ENCODE data around the gene CAMTA1. TPM values are rescaled to one million over a fixed set of nuclear protein-coding genes. Genes with fewer than 3 reads are reported as not detected.
"Not testable (repeated sequence)": the region's sequence is repeated elsewhere in the genome, so short reads cannot be mapped to it uniquely, and the experiment has no call there.

CAMTA1 gene
- total and polyA plus RNA-seq, 4 donors: 78.7 to 438 (median 173) TPM

DNA sequence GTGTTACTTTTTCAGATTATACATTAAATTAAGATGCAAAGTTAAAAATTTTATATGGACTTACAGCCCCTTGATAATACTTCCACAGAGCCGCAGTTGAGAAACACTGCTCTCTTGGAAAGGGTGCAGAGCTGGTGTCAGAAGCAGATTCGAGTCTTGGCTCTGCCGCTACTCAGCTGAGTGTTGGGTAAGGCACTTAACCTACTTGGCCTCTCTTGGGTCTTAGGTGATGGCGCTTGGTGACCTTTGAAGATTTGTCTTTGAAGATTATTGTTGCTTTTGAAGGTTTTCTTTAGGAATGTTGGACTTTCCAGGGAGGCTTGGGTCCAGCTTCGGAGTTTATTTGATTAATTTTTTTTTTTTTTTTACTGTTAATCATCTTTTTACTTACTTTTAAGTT lies 48.5 kb downstream of the CAMTA1 start:
- WGBS, 2 donors: 84 to 87% methylated on average over 5 of the region's 5 CpGs
- H3K27ac ChIP-seq (ENCODE audit: low read depth in 1 of 2, low read length in 2 of 2): no peak overlapping the region
- no peak for DNase-seq
- no peak for ATAC-seq (ENCODE audit: low FRiP score)
- H3K9me3 ChIP-seq (ENCODE audit: control insufficient read depth, low read length): no peaks in the 10 kb centered on the region
- no peaks in the 10 kb centered on the region for H3K27me3 ChIP-seq (ENCODE audit: control insufficient read depth in 1 of 2, insufficient read depth in 2 of 2, low read length in 1 of 2)
- no peak overlapping the region for H3K4me3 ChIP-seq (ENCODE audit: low read length in 2 of 2)
- intact Hi-C loops (cut with DNase I): no loop called here
- H3K36me3 ChIP-seq (ENCODE audit: control insufficient read depth in 1 of 2, insufficient read depth in 2 of 2, low read length in 1 of 2): no peaks in the 10 kb centered on the region
- peaks cover 0 to 2% of the 10 kb centered on the region in 2 donors for H3K4me1 ChIP-seq (ENCODE audit: control insufficient read depth in 1 of 2, insufficient read depth in 2 of 2, low read length in 2 of 2)

DNA sequence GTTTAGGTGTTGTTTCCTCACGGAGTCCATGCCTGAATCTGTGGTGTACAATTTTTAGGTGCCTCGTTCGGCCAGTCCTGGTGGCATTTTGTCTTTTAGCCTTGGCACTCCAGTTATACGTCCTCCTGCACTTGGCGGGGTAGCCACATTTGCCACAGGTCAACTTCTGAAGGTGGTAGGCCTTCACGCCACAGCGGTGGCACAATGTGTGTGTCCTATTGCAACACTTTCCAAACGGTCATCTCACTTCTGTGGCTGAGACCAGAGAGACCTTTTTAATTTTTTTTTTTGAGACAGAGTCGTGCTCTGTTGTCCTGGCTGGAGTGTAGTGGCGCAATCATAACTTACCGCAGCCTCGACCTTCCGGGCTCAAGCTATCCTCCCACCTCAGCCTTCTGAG lies 49.1 kb downstream of the CAMTA1 start:
- no peaks in the 10 kb centered on the region for H3K36me3 ChIP-seq (ENCODE audit: control insufficient read depth in 1 of 2, insufficient read depth in 2 of 2, low read length in 1 of 2)
- peaks cover 0 to 2% of the 10 kb centered on the region in 2 donors for H3K4me1 ChIP-seq (ENCODE audit: control insufficient read depth in 1 of 2, insufficient read depth in 2 of 2, low read length in 2 of 2)
- WGBS, 2 donors: 95 to 96% methylated on average over 13 of the region's 13 CpGs
- H3K9me3 ChIP-seq (ENCODE audit: control insufficient read depth, low read length): no peaks in the 10 kb centered on the region
- H3K4me3 ChIP-seq (ENCODE audit: low read length in 2 of 2): no peak overlapping the region
- no peak overlapping the region for H3K27ac ChIP-seq (ENCODE audit: low read depth in 1 of 2, low read length in 2 of 2)
- ATAC-seq (ENCODE audit: low FRiP score) (no peak), DNase-seq (no peak)
- intact Hi-C loops (cut with DNase I): no loop called here
- H3K27me3 ChIP-seq (ENCODE audit: control insufficient read depth in 1 of 2, insufficient read depth in 2 of 2, low read length in 1 of 2): no peaks in the 10 kb centered on the region

DNA sequence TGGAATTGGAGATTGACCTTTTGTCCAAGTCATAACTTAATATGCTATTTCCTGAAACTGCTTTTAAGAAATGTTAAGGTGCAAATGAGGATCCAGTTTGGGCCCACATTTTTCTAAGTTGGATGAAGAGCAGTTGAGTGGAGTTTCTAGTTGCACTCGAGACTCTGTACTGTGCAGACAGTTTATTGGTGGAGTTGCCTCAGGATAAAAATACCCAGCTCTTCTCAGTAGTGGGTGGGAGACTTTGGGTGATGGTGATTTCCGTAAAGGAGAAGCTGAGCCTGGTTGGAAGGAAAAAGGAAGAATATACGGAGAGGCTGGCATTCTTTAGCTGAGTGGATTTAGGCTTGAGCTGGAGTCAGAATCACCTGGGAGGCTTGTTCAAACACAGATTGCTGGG lies 49.9 kb downstream of the CAMTA1 start:
- Histone ChIP-seq H3K4me1 (ENCODE audit: control insufficient read depth in 1 of 2, insufficient read depth in 2 of 2, low read length in 2 of 2) (peaks cover 0 to 2% of the 10 kb centered on the region in 2 donors), H3K27ac (ENCODE audit: low read depth in 1 of 2, low read length in 2 of 2) (no peak overlapping the region), H3K27me3 (ENCODE audit: control insufficient read depth in 1 of 2, insufficient read depth in 2 of 2, low read length in 1 of 2) (no peaks in the 10 kb centered on the region), H3K36me3 (ENCODE audit: control insufficient read depth in 1 of 2, insufficient read depth in 2 of 2, low read length in 1 of 2) (no peaks in the 10 kb centered on the region), H3K4me3 (ENCODE audit: low read length in 2 of 2) (no peak overlapping the region), H3K9me3 (ENCODE audit: control insufficient read depth, low read length) (no peaks in the 10 kb centered on the region)
- 90% methylated on average over 3 of the region's 3 CpGs for WGBS, 2 donors
- DNase-seq (no peak), ATAC-seq (ENCODE audit: low FRiP score) (no peak)
- intact Hi-C loops (cut with DNase I): no loop called here

DNA sequence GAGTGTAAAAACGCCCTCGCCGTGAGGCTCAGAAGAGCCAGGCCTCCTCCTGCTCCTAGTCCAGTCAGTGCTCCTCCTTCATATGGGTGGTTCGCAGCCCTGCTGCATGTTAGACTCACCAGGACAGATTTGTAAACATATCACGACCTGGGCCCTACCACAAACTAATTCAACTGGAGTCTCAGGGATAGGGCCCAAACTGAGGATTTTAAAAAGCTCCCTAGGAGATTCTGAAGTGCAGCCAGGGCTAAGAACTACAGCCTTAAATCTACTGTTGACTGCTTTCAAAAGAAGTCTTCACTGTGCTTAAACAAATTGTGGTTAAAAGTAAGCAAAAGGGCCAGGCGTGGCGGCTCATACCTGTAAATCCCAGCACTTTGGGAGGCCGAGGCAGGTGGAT lies 57.0 kb downstream of the CAMTA1 start:
- Histone ChIP-seq H3K9me3 (ENCODE audit: control insufficient read depth, low read length) (no peaks in the 10 kb centered on the region), H3K27ac (ENCODE audit: low read depth in 1 of 2, low read length in 2 of 2) (no peak overlapping the region), H3K4me1 (ENCODE audit: control insufficient read depth in 1 of 2, insufficient read depth in 2 of 2, low read length in 2 of 2) (no peaks in the 10 kb centered on the region), H3K36me3 (ENCODE audit: control insufficient read depth in 1 of 2, insufficient read depth in 2 of 2, low read length in 1 of 2) (no peaks in the 10 kb centered on the region), H3K4me3 (ENCODE audit: low read length in 2 of 2) (no peak overlapping the region), H3K27me3 (ENCODE audit: control insufficient read depth in 1 of 2, insufficient read depth in 2 of 2, low read length in 1 of 2) (no peaks in the 10 kb centered on the region)
- DNase-seq (no peak), ATAC-seq (ENCODE audit: low FRiP score) (no peak)
- 88% methylated on average over 8 of the region's 8 CpGs for WGBS, 2 donors
- intact Hi-C loops (cut with DNase I): no loop called here

DNA sequence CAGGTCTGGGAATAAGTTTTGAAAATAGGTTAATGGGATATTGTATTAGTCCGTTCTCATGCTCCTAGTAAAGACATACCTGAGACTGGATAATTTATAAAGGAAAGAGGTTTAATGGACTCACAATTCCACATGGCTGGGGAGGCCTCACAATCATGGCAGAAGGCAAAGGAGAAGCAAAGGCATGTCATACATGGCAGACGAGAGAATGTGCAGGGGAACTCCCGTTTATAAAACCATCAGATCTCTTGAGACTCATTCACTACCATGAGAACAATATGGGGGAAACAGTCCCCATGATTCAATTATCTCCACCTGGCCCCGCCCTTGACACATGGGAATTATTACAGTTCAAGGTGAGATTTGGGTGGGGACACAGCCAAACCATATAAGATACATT lies 60.5 kb downstream of the CAMTA1 start:
- WGBS, 2 donors: 95 to 97% methylated on average over 4 of the region's 4 CpGs
- H3K36me3 ChIP-seq (ENCODE audit: control insufficient read depth in 1 of 2, insufficient read depth in 2 of 2, low read length in 1 of 2); intact Hi-C loops (cut with DNase I); H3K4me1 ChIP-seq (ENCODE audit: control insufficient read depth in 1 of 2, insufficient read depth in 2 of 2, low read length in 2 of 2); H3K4me3 ChIP-seq (ENCODE audit: low read length in 2 of 2); DNase-seq; H3K27ac ChIP-seq (ENCODE audit: low read depth in 1 of 2, low read length in 2 of 2); H3K9me3 ChIP-seq (ENCODE audit: control insufficient read depth, low read length); ATAC-seq (ENCODE audit: low FRiP score); H3K27me3 ChIP-seq (ENCODE audit: control insufficient read depth in 1 of 2, insufficient read depth in 2 of 2, low read length in 1 of 2): not testable (repeated sequence)

DNA sequence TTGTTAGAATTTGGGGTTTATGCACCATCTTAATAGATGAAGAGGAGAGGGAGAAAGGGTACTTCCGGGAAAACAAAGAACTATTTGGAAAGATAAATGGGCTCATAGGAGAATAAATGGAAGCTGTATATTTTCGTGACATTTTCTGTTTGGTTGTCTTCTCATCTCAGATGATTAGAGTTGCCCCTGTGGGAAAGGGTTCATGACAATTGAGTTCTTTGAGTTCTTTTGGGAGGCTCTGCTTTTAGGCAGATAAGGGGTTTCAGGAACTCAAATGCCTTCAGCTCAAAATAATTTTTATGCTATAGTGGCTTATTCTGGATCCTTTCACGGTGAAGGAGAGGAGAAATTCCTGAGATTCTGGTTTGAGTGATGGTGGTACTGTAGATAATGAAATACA lies 63.6 kb downstream of the CAMTA1 start:
- H3K4me1 ChIP-seq (ENCODE audit: control insufficient read depth in 1 of 2, insufficient read depth in 2 of 2, low read length in 2 of 2): peaks cover 0 to 2% of the 10 kb centered on the region in 2 donors
- no peak for ATAC-seq (ENCODE audit: low FRiP score)
- intact Hi-C loops (cut with DNase I): loop anchor here in 1 of 2 donors (2.0 kb wide), 1 partner anchor 22 kb away; no protein-coding TSS in a partner anchor
- H3K9me3 ChIP-seq (ENCODE audit: control insufficient read depth, low read length): no peaks in the 10 kb centered on the region
- H3K27ac ChIP-seq (ENCODE audit: low read depth in 1 of 2, low read length in 2 of 2): no peak overlapping the region
- H3K4me3 ChIP-seq (ENCODE audit: low read length in 2 of 2): no peak overlapping the region
- DNase-seq: no peak
- no peaks in the 10 kb centered on the region for H3K36me3 ChIP-seq (ENCODE audit: control insufficient read depth in 1 of 2, insufficient read depth in 2 of 2, low read length in 1 of 2)
- no peaks in the 10 kb centered on the region for H3K27me3 ChIP-seq (ENCODE audit: control insufficient read depth in 1 of 2, insufficient read depth in 2 of 2, low read length in 1 of 2)
- WGBS, 2 donors: 71 to 79% methylated on average over 3 of the region's 3 CpGs

DNA sequence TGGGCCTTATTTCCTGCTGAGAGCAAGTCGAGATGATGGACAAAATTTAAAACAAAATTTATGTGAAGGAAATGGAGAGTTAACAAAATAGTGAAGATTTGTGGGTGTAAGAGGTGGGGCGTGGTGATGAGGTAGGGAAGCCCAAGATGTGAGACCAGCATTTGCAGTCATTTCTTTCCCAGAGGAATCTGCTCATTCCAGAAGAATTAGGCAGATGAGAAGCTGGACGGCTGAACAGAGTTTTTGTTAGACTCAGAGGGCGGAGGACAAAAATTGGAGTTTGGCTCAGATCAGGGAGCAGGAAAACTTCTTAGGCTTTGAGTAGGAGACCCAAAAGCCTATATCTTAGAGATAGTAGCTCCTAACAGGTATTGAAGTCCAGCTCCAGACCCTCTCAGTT lies 65.3 kb downstream of the CAMTA1 start:
- peaks cover 0 to 2% of the 10 kb centered on the region in 2 donors for H3K4me1 ChIP-seq (ENCODE audit: control insufficient read depth in 1 of 2, insufficient read depth in 2 of 2, low read length in 2 of 2)
- H3K4me3 ChIP-seq (ENCODE audit: low read length in 2 of 2): no peak overlapping the region
- H3K9me3 ChIP-seq (ENCODE audit: control insufficient read depth, low read length): no peaks in the 10 kb centered on the region
- no peak for ATAC-seq (ENCODE audit: low FRiP score)
- no peaks in the 10 kb centered on the region for H3K36me3 ChIP-seq (ENCODE audit: control insufficient read depth in 1 of 2, insufficient read depth in 2 of 2, low read length in 1 of 2)
- H3K27ac ChIP-seq (ENCODE audit: low read depth in 1 of 2, low read length in 2 of 2): no peak overlapping the region
- DNase-seq: no peak
- H3K27me3 ChIP-seq (ENCODE audit: control insufficient read depth in 1 of 2, insufficient read depth in 2 of 2, low read length in 1 of 2): no peaks in the 10 kb centered on the region
- intact Hi-C loops (cut with DNase I): no loop called here
- WGBS, 2 donors: 57 to 61% methylated on average over 4 of the region's 4 CpGs

DNA sequence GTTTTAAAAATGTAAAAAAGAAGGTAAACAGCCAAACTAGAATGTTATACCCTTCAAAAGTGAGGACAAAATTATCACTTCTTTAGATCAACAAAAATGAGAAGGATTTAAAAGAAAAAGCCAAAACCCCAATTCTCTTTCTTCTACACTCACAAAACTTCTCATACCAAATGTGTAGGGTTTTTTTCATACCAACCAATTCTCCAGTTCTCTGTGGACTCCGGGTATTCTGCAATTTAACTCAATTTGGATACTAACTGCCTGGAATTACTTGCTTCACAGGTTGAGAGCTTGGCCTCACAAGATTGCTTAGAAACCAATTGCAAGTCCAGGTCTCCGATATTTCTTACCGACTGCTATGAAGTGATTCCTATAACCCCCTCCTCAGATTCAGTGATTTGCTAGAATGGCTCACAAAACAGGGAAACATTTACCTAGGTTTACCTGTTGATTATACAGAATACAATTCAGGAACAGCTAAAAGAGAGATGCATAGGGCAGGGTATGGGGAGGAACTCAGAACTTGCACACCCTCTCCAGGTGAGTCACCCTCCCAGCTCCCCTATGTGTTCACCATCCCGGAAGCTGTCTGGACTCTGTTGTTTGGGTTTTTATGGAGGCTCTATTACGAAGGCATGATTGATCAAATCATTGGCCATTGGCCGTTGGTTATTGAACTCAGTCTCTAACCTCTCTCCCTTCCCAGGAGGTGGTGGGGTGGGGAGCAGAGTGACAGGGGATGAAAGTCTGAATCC lies 67.1 kb downstream of the CAMTA1 start:
- peaks cover 0 to 2% of the 10 kb centered on the region in 2 donors for H3K4me1 ChIP-seq (ENCODE audit: control insufficient read depth in 1 of 2, insufficient read depth in 2 of 2, low read length in 2 of 2)
- H3K36me3 ChIP-seq (ENCODE audit: control insufficient read depth in 1 of 2, insufficient read depth in 2 of 2, low read length in 1 of 2): no peaks in the 10 kb centered on the region
- no peak overlapping the region for H3K27ac ChIP-seq (ENCODE audit: low read depth in 1 of 2, low read length in 2 of 2)
- ATAC-seq (ENCODE audit: low FRiP score) (no peak), DNase-seq (no peak)
- H3K4me3 ChIP-seq (ENCODE audit: low read length in 2 of 2): no peak overlapping the region
- H3K9me3 ChIP-seq (ENCODE audit: control insufficient read depth, low read length): no peaks in the 10 kb centered on the region
- WGBS, 2 donors: 97% methylated on average over 6 of the region's 6 CpGs
- intact Hi-C loops (cut with DNase I): no loop called here
- H3K27me3 ChIP-seq (ENCODE audit: control insufficient read depth in 1 of 2, insufficient read depth in 2 of 2, low read length in 1 of 2): no peaks in the 10 kb centered on the region

DNA sequence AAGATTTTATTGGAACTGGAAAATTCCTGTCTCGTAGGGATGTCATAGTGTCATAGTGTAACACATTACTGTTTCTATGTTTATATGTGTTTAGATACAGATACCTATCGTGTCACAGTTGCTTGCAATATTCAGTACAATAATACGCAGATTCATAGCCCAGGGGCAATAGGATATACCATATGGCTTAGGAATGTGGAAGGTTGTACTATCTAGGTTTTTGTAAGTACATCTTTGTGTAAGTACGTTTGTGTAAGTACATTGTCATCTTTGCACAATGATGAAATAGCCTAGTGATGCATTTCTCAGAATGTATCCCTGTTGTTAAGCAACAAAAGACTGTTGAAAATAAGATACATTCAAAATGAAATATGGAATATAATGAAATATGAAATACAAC lies 68.9 kb downstream of the CAMTA1 start:
- no peak for DNase-seq
- no peak for ATAC-seq (ENCODE audit: low FRiP score)
- Histone ChIP-seq H3K27me3 (ENCODE audit: control insufficient read depth in 1 of 2, insufficient read depth in 2 of 2, low read length in 1 of 2) (no peaks in the 10 kb centered on the region), H3K36me3 (ENCODE audit: control insufficient read depth in 1 of 2, insufficient read depth in 2 of 2, low read length in 1 of 2) (no peaks in the 10 kb centered on the region), H3K4me3 (ENCODE audit: low read length in 2 of 2) (no peak overlapping the region), H3K9me3 (ENCODE audit: control insufficient read depth, low read length) (no peaks in the 10 kb centered on the region), H3K27ac (ENCODE audit: low read depth in 1 of 2, low read length in 2 of 2) (no peak overlapping the region), H3K4me1 (ENCODE audit: control insufficient read depth in 1 of 2, insufficient read depth in 2 of 2, low read length in 2 of 2) (peaks cover 0 to 5% of the 10 kb centered on the region in 2 donors)
- intact Hi-C loops (cut with DNase I): no loop called here
- 93% methylated on average over 4 of the region's 4 CpGs for WGBS, 2 donors
